Mesothelial cell of epicardium (in vitro differentiated cells): ENCODE results near the gene ANKRD17. TPM values are rescaled to one million over a fixed set of nuclear protein-coding genes. Genes with fewer than 3 reads are reported as not detected.

ENCODE experiments used
- DNase-seq, 2 experiments: peaks; one replicate each; pipeline ENCODE4 v3.0.0; 2021; ENCODE audit warnings: low spot score in 2 of 2; ENCODE audit not compliant: unreplicated experiment in 2 of 2
- H3K27ac Mint-ChIP-seq: 2 replicates; pipeline ENCODE4 v1.8.0; 2021; ENCODE audit warnings: mixed read lengths
- H3K27me3 Mint-ChIP-seq: 2 replicates; pipeline ENCODE4 v1.8.0; 2021; ENCODE audit warnings: low read depth, mixed read lengths
- H3K36me3 Mint-ChIP-seq: 2 replicates; pipeline ENCODE4 v1.8.0; 2021; ENCODE audit warnings: mixed read lengths
- H3K4me1 Mint-ChIP-seq: 2 replicates; pipeline ENCODE4 v1.8.0; 2021; ENCODE audit warnings: mixed read lengths
- H3K4me3 Mint-ChIP-seq: 2 replicates; pipeline ENCODE4 v1.8.0; 2021; ENCODE audit warnings: mild to moderate bottlenecking, moderate library complexity, mixed read lengths
- H3K9me3 Mint-ChIP-seq: 2 replicates; pipeline ENCODE4 v1.8.0; 2021; ENCODE audit warnings: mixed read lengths
- CTCF ChIP-seq: fragments of 200-600 bp; sonication (generic); IDR thresholded peaks from one replicate; pipeline ENCODE4 v1.5.0; 2021; ENCODE audit warnings: antibody characterized with exemption; ENCODE audit not compliant: unreplicated experiment
- total RNA-seq: library from RNA; stranded (reverse); gene quantifications from 3 replicates; pipeline ENCODE4 v1.2.1, GENCODE V29; 2021

The ANKRD17 gene
- total RNA-seq, 1 donor from 2014 or later, result 92.5 TPM

DNA sequence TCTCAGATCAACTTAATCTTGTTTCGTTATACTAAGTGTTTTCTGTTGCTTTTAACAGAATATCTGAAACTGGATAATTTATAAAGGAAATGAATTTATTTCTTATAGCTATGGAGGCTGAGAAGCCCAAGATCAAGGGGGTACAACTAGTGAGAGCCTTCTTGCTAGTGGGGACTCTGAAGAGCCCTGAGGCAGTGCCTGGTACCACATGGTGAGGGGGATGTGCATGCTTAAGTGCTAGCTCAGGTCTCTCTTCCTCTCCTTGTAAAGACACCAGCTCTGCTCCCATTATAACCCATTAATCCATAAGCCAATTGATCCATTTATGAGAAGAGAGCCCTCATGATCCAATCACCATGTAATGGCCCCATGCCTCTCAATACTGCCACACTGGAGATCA lies 207.0 kb downstream of the ANKRD17 start:
- Mint-ChIP-seq H3K27ac (no peak overlapping the region), H3K36me3 (peaks cover 12% of the 10 kb centered on the region), H3K4me3 (no peak overlapping the region), H3K27me3 (no peaks in the 10 kb centered on the region), H3K4me1 (no peaks in the 10 kb centered on the region), H3K9me3 (no peaks in the 10 kb centered on the region)
- no peak for TF ChIP-seq CTCF
- DNase-seq, result no peak

GRCh38 chr4:73045879-73046278 lies 212.7 kb downstream of the ANKRD17 start:
- peaks cover 19% of the 10 kb centered on the region for H3K9me3 Mint-ChIP-seq
- no peak for TF ChIP-seq CTCF
- H3K36me3 Mint-ChIP-seq, result no peaks in the 10 kb centered on the region
- no peak overlapping the region for H3K27ac Mint-ChIP-seq
- DNase-seq, result no peak
- H3K4me3 Mint-ChIP-seq, result no peak overlapping the region
- no peaks in the 10 kb centered on the region for H3K27me3 Mint-ChIP-seq
- H3K4me1 Mint-ChIP-seq, result no peaks in the 10 kb centered on the region

DNA sequence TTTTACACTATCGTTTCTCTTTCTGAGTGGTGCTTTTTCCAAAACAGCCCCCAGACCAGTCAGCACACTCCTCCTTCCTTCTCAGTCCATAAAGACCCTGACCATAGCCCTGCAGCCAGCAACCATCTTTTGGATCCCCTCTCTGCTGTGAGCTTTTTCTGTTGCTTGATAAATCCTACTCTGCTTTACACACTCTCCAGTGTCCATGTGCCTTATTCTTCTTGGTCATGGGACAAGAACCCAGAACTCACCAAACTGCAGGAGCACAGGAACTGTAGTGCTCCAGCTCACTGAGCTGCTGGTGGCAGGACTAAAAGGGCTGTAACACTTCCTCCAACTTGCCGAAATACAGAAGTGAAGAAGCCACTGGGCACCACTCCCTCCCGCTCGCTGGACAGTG lies 221.5 kb downstream of the ANKRD17 start:
- Mint-ChIP-seq H3K27ac (no peak overlapping the region), H3K9me3 (peaks cover 42% of the 10 kb centered on the region), H3K36me3 (peaks cover 2% of the 10 kb centered on the region), H3K27me3 (no peaks in the 10 kb centered on the region), H3K4me3 (no peak overlapping the region), H3K4me1 (no peaks in the 10 kb centered on the region)
- no peak for TF ChIP-seq CTCF
- DNase-seq, result no peak

DNA sequence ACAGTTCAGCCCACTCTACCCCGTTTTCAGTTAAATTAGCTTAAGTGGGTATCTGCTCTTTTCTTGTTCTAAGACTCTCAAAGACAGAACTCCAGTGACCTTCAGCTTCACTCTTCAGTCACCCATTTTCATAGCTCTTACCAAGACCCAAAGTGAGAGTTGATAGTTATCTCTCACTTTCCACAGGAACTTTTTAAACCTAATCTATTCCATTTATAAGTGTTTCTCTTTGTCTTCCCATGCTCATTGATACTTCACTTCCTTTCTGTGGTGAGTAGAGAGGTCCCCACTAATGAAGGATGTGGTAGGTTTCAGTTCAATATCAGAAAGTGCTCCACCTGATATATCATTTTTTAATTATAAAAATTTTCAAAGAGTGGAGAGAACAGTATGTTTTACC lies 222.5 kb downstream of the ANKRD17 start:
- Mint-ChIP-seq H3K4me1 (no peaks in the 10 kb centered on the region), H3K27me3 (no peaks in the 10 kb centered on the region), H3K9me3 (peaks cover 37% of the 10 kb centered on the region), H3K36me3 (peaks cover 2% of the 10 kb centered on the region), H3K27ac (no peak overlapping the region), H3K4me3 (no peak overlapping the region)
- no peak for TF ChIP-seq CTCF
- DNase-seq, result no peak

GRCh38 chr4:73034896-73035295 lies 223.7 kb downstream of the ANKRD17 start:
- H3K9me3 Mint-ChIP-seq, result peaks cover 41% of the 10 kb centered on the region
- no peak overlapping the region for H3K4me3 Mint-ChIP-seq
- no peak for TF ChIP-seq CTCF
- H3K36me3 Mint-ChIP-seq, result peaks cover 2% of the 10 kb centered on the region
- H3K27ac Mint-ChIP-seq, result no peak overlapping the region
- no peaks in the 10 kb centered on the region for H3K4me1 Mint-ChIP-seq
- DNase-seq, result no peak
- no peaks in the 10 kb centered on the region for H3K27me3 Mint-ChIP-seq

DNA sequence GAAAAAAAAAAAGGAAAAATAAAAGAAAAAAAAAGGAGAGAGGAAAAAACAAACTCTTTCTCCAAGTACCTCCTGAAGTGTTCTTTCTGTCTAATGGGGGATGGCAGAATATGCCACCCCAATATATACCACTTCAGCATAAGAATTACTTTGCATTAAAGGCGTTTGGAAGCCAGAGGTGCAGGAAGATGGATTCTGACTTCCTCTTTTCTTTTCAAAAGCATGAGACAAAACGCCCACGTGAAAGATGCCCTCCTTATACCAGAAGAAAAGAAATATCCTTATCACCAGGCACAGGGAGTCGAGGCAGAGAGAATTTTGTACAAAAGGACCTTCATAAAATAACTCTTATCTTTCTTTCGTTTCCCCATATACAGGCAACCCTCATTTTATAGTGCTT lies 230.0 kb downstream of the ANKRD17 start:
- peaks cover 10% of the 10 kb centered on the region for H3K27me3 Mint-ChIP-seq
- DNase-seq, result no peak
- H3K4me1 Mint-ChIP-seq, result no peaks in the 10 kb centered on the region
- no peak for TF ChIP-seq CTCF
- no peak overlapping the region for H3K4me3 Mint-ChIP-seq
- H3K36me3 Mint-ChIP-seq, result no peaks in the 10 kb centered on the region
- H3K27ac Mint-ChIP-seq, result no peak overlapping the region
- H3K9me3 Mint-ChIP-seq, result peaks cover 14% of the 10 kb centered on the region
